Nephron (organoid): Measurements from ENCODE around the gene RANGAP1.

Experiments
- H3K27ac Mint-ChIP-seq, 3 experiments: 2 replicates each; pipeline ENCODE4 v1.8.0; 2020; ENCODE audit warnings: mixed read lengths in 3 of 3, mild to moderate bottlenecking in 2 of 3, moderate library complexity in 1 of 3
- H3K27me3 Mint-ChIP-seq: 2 replicates; pipeline ENCODE4 v1.8.0; 2021; ENCODE audit warnings: low read depth, mild to moderate bottlenecking, moderate library complexity, mixed read lengths
- H3K36me3 Mint-ChIP-seq: 2 replicates; pipeline ENCODE4 v1.8.0; 2020; ENCODE audit warnings: low read depth, mixed read lengths
- H3K4me1 Mint-ChIP-seq: 2 replicates; pipeline ENCODE4 v1.8.0; 2020; ENCODE audit warnings: mixed read lengths
- H3K4me3 Mint-ChIP-seq, 3 experiments: 2 replicates each; pipeline ENCODE4 v1.8.0; 2020; ENCODE audit warnings: mild to moderate bottlenecking in 3 of 3, mixed read lengths in 3 of 3, moderate library complexity in 2 of 3
- H3K9me3 Mint-ChIP-seq: 2 replicates; pipeline ENCODE4 v1.8.0; 2020; ENCODE audit warnings: mixed read lengths
- CTCF ChIP-seq, 3 experiments: fragments of 200-600 bp; sonication (generic); IDR thresholded peaks; one replicate each; pipeline ENCODE4 v1.5.0; 2021; ENCODE audit warnings: antibody characterized with exemption in 3 of 3; ENCODE audit not compliant: unreplicated experiment in 3 of 3

RANGAP1 gene

GRCh38 chr22:41290262-41291221 is 4.6 kb upstream of the RANGAP1 start:
- H3K27me3 Mint-ChIP-seq: no peaks in the 10 kb centered on the region
- H3K4me3 Mint-ChIP-seq: no peak overlapping the region
- peak overlapping the region; percentile 77 to 92 (median 86) for H3K27ac Mint-ChIP-seq
- no peak for TF ChIP-seq CTCF (IDR thresholded peaks at IDR 0.05; ENCODE audit: unreplicated experiment in 3 of 3)
- no peaks in the 10 kb centered on the region for H3K9me3 Mint-ChIP-seq
- no peaks in the 10 kb centered on the region for H3K36me3 Mint-ChIP-seq
- peaks cover 18% of the 10 kb centered on the region for H3K4me1 Mint-ChIP-seq

GRCh38 chr22:41289671-41290070 is 3.7 kb upstream of the RANGAP1 start:
- peaks cover 18% of the 10 kb centered on the region for H3K4me1 Mint-ChIP-seq
- peak overlapping the region; percentile 20 to 61 (median 31) for H3K4me3 Mint-ChIP-seq
- no peaks in the 10 kb centered on the region for H3K36me3 Mint-ChIP-seq
- no peaks in the 10 kb centered on the region for H3K27me3 Mint-ChIP-seq
- no peaks in the 10 kb centered on the region for H3K9me3 Mint-ChIP-seq
- peak overlapping the region; percentile 45 to 77 (median 77) for H3K27ac Mint-ChIP-seq
- no peak for TF ChIP-seq CTCF (IDR thresholded peaks at IDR 0.05; ENCODE audit: unreplicated experiment in 3 of 3)

- Mint-ChIP-seq H3K27me3 (no peaks in the 10 kb centered on the region), H3K4me3 (peak overlapping the region; percentile 68 to 82 (median 70))
- no peak for TF ChIP-seq CTCF (IDR thresholded peaks at IDR 0.05; ENCODE audit: unreplicated experiment in 3 of 3)
Measured at GRCh38 chr22:41288245-41288946, 2.4 kb upstream of the RANGAP1 start.

GRCh38 chr22:41286639-41287091 is 678 bp upstream of the RANGAP1 start:
- no peaks in the 10 kb centered on the region for H3K9me3 Mint-ChIP-seq
- H3K27me3 Mint-ChIP-seq: no peaks in the 10 kb centered on the region
- peak overlapping the region; percentile 93 to 96 (median 94) for H3K27ac Mint-ChIP-seq
- TF ChIP-seq CTCF (IDR thresholded peaks at IDR 0.05; ENCODE audit: unreplicated experiment in 3 of 3): no peak
- peaks cover 9% of the 10 kb centered on the region for H3K36me3 Mint-ChIP-seq
- H3K4me3 Mint-ChIP-seq: peak overlapping the region; percentile 89 to 96 (median 92)
- peaks cover 18% of the 10 kb centered on the region for H3K4me1 Mint-ChIP-seq

More at GRCh38 chr22:41288245-41288946, 2.4 kb upstream of the RANGAP1 start:
- H3K9me3 Mint-ChIP-seq: no peaks in the 10 kb centered on the region
- peak overlapping the region; percentile 31 to 86 (median 81) for H3K27ac Mint-ChIP-seq
- H3K4me1 Mint-ChIP-seq: peaks cover 18% of the 10 kb centered on the region
- H3K36me3 Mint-ChIP-seq: peaks cover 3% of the 10 kb centered on the region

- Mint-ChIP-seq H3K4me3 (peak overlapping the region; percentile 89 to 96 (median 92)), H3K9me3 (no peaks in the 10 kb centered on the region), H3K27me3 (no peaks in the 10 kb centered on the region), H3K27ac (peak overlapping the region in 2 of 3 experiments; percentile 46 to 56), H3K4me1 (peaks cover 12% of the 10 kb centered on the region), H3K36me3 (peaks cover 20% of the 10 kb centered on the region)
- no peak for TF ChIP-seq CTCF (IDR thresholded peaks at IDR 0.05; ENCODE audit: unreplicated experiment in 3 of 3)
Measured at GRCh38 chr22:41285441-41285819, 557 bp downstream of the RANGAP1 start.
